ENCODE measurements around the gene LTBP2.
A peak's percentile ranks its signal among the peaks of the same experiment; 100 is the strongest.

Gene LTBP2

GRCh38 chr14:74609721-74610120, 2.3 kb downstream of the LTBP2 start:
- Histone ChIP-seq H3K4me3 (replicated peaks; ENCODE audit: insufficient read depth, low read length) (no peak overlapping the region), H3K27me3 (ENCODE audit: insufficient read depth, poor library complexity, severe bottlenecking) (peaks cover 3% of the 10 kb centered on the region), H3K27ac (replicated peaks) (no peak overlapping the region)
- no peak for DNase-seq (ENCODE audit: low read depth in 1 of 2, low spot score in 1 of 2)
- no peak for TF ChIP-seq CTCF (IDR thresholded peaks at IDR 0.05; ENCODE audit: insufficient read depth, low read length)
- no peak for TF ChIP-seq REST (IDR thresholded peaks at IDR 0.05; ENCODE audit: insufficient replicate concordance, low read depth)
- TF ChIP-seq POLR2AphosphoS5 (IDR thresholded peaks at IDR 0.05; ENCODE audit: low read depth): no peak
- TF ChIP-seq SPI1 (IDR thresholded peaks at IDR 0.05; ENCODE audit: borderline replicate concordance, low read depth): no peak

GRCh38 chr14:74608959-74609611, 3.0 kb downstream of the LTBP2 start:
- TF ChIP-seq CTCF (IDR thresholded peaks at IDR 0.05; ENCODE audit: insufficient read depth, low read length) (peak; percentile 85), SPI1 (IDR thresholded peaks at IDR 0.05; ENCODE audit: borderline replicate concordance, low read depth) (no peak), REST (IDR thresholded peaks at IDR 0.05; ENCODE audit: insufficient replicate concordance, low read depth) (no peak)
- peaks cover 3% of the 10 kb centered on the region for H3K27me3 ChIP-seq (ENCODE audit: insufficient read depth, poor library complexity, severe bottlenecking)
- peak in 1 of 2 experiments; percentile 68 for DNase-seq (ENCODE audit: low read depth in 1 of 2, low spot score in 1 of 2)
- no peak overlapping the region for H3K27ac ChIP-seq (replicated peaks)
- H3K4me3 ChIP-seq (replicated peaks; ENCODE audit: insufficient read depth, low read length): no peak overlapping the region

GRCh38 chr14:74606727-74607126, 5.3 kb downstream of the LTBP2 start:
- Histone ChIP-seq H3K27me3 (ENCODE audit: insufficient read depth, poor library complexity, severe bottlenecking) (no peaks in the 10 kb centered on the region), H3K4me3 (replicated peaks; ENCODE audit: insufficient read depth, low read length) (no peak overlapping the region), H3K27ac (replicated peaks) (no peak overlapping the region)
- TF ChIP-seq REST (IDR thresholded peaks at IDR 0.05; ENCODE audit: insufficient replicate concordance, low read depth) (no peak), GABPA (IDR thresholded peaks at IDR 0.05; ENCODE audit: low read depth) (no peak), POLR2AphosphoS5 (IDR thresholded peaks at IDR 0.05; ENCODE audit: low read depth) (no peak), SPI1 (IDR thresholded peaks at IDR 0.05; ENCODE audit: borderline replicate concordance, low read depth) (no peak), CTCF (IDR thresholded peaks at IDR 0.05; ENCODE audit: insufficient read depth, low read length) (no peak)
- no peak for DNase-seq (ENCODE audit: low read depth in 1 of 2, low spot score in 1 of 2)
